PC-3 (cell line): ENCODE measurements around the gene PRKAR2B. TPM values are rescaled to one million over a fixed set of nuclear protein-coding genes. Genes with fewer than 3 reads are reported as not detected.

Experiments
- ATAC-seq: fragments of 200-7000 bp; cut with Tn5 transposase; 2 replicates; pipeline ENCODE4 v1.9.1; 2020; ENCODE audit warnings: mild to moderate bottlenecking, moderate library complexity
- BruUV-seq: library from RNA; stranded (reverse); fragments of 400-500 nt; replicated peaks from 2 replicates; lab custom pipeline; 2021; lab: Mats Ljungman, UMichigan
- CTCF ChIA-PET: fragments of 300-600 bp; sonication (Branson Sonifier 250); formaldehyde crosslinking; loops from one replicate; lab custom pipeline; 2022; ENCODE audit warnings: antibody characterized with exemption; lab: Charles Lee
- POLR2A ChIA-PET: fragments of 300-600 bp; sonication (Branson Sonifier 250); formaldehyde crosslinking; loops from one replicate; lab custom pipeline; 2022; ENCODE audit warnings: antibody characterized with exemption; ENCODE audit not compliant: unreplicated experiment; lab: Charles Lee
- DNase-seq: peaks from one replicate; pipeline ENCODE4 v3.0.0-alpha.2; 2015
- H2AFZ ChIP-seq: fragments of 300-600 bp; sonication (generic); 2 replicates; pipeline ENCODE4 v1.6.0; 2016; ENCODE audit warnings: antibody characterized with exemption, low read length
- H3F3A ChIP-seq: fragments of 300-600 bp; sonication (generic); one replicate; pipeline ENCODE4 v1.6.0; 2017; ENCODE audit warnings: antibody characterized with exemption, low read length, control low read depth, mild to moderate bottlenecking; ENCODE audit not compliant: unreplicated experiment
- H3K27ac ChIP-seq: fragments of 300-600 bp; sonication (generic); 2 replicates; pipeline ENCODE4 v1.5.1; 2016; ENCODE audit warnings: mild to moderate bottlenecking, low read length
- H3K27me3 ChIP-seq: fragments of 300-600 bp; sonication (generic); 2 replicates; pipeline ENCODE4 v1.6.1; 2016; ENCODE audit warnings: low read length, mixed read lengths
- H3K36me3 ChIP-seq: fragments of 300-600 bp; sonication (generic); 2 replicates; pipeline ENCODE4 v1.6.1; 2016; ENCODE audit warnings: low read depth, mixed run types, low read length, mixed read lengths
- H3K4me1 ChIP-seq: fragments of 300-600 bp; sonication (generic); 2 replicates; pipeline ENCODE4 v1.5.1; 2016; ENCODE audit warnings: low read length; ENCODE audit not compliant: insufficient read depth
- H3K4me2 ChIP-seq: fragments of 300-600 bp; sonication (generic); 2 replicates; pipeline ENCODE4 v1.6.0; 2016; ENCODE audit warnings: low read length
- H3K4me3 ChIP-seq: fragments of 300-600 bp; sonication (generic); 2 replicates; pipeline ENCODE4 v1.5.1; 2016; ENCODE audit warnings: mild to moderate bottlenecking, low read length, mixed read lengths
- H3K79me2 ChIP-seq: fragments of 300-600 bp; sonication (generic); 2 replicates; pipeline ENCODE4 v1.6.1; 2017; ENCODE audit warnings: low read length, mixed read lengths
- H3K9ac ChIP-seq: fragments of 300-600 bp; sonication (generic); 2 replicates; pipeline ENCODE4 v1.6.0; 2016; ENCODE audit warnings: mild to moderate bottlenecking, low read length
- H3K9me2 ChIP-seq: fragments of 300-600 bp; sonication (generic); replicated peaks from 2 replicates; pipeline ENCODE4 v1.6.1; 2016; ENCODE audit warnings: mixed run types, low read length, mixed read lengths
- H3K9me3 ChIP-seq: fragments of 300-600 bp; sonication (generic); 2 replicates; pipeline ENCODE4 v1.6.1; 2016; ENCODE audit warnings: low read length, mixed read lengths
- H4K20me1 ChIP-seq: fragments of 300-600 bp; sonication (generic); 2 replicates; pipeline ENCODE4 v1.6.1; 2016; ENCODE audit warnings: low read length, mixed read lengths
- CTCF ChIP-seq: fragments of 300-600 bp; sonication (generic); conservative IDR thresholded peaks from 2 replicates; pipeline ENCODE4 v1.5.1; 2017; ENCODE audit warnings: antibody characterized with exemption, low read depth, mild to moderate bottlenecking, low read length
- EZH2 ChIP-seq: fragments of 300-600 bp; sonication (generic); IDR thresholded peaks from one replicate; pipeline ENCODE4 v1.6.1; 2017; ENCODE audit warnings: antibody characterized with exemption, mild to moderate bottlenecking, low read length; ENCODE audit not compliant: unreplicated experiment
- EZH2phosphoT487 ChIP-seq: fragments of 300-600 bp; sonication (generic); IDR thresholded peaks from 2 replicates; pipeline ENCODE4 v1.6.1; 2018; ENCODE audit warnings: mild to moderate bottlenecking, antibody characterized with exemption, low read length, borderline replicate concordance
- intact Hi-C: fragments of 100-400 bp; cut with micrococcal nuclease; formaldehyde crosslinking; loops from 2 replicates; pipeline ENCODE4 v1.9.0; 2023
- total RNA-seq: library from RNA; depleted of rRNA; stranded (reverse); fragments of >200 nt; gene quantifications from 2 replicates; pipeline ENCODE4 v1.2.3, GENCODE V29; 2014

Gene PRKAR2B
- total RNA-seq, 1 experiment from 2014 or later, result 0.29 TPM

- H3K9me3 ChIP-seq, result no peaks in the 10 kb centered on the region
- no peaks in the 10 kb centered on the region for H3F3A ChIP-seq
- ChIA-PET CTCF (no interaction called here), POLR2A (no interaction called here)
- BruUV-seq, result no TSS peak
- no peaks in the 10 kb centered on the region for H3K79me2 ChIP-seq
- no peaks in the 10 kb centered on the region for H3K27me3 ChIP-seq
- DNase-seq, result no peak
- no peaks in the 10 kb centered on the region for H4K20me1 ChIP-seq
- no peak for TF ChIP-seq EZH2
- no peak for TF ChIP-seq CTCF
- TF ChIP-seq EZH2phosphoT487, result no peak
- intact Hi-C loops, result no loop called here
- no peak overlapping the region for H2AFZ ChIP-seq
- no peak for ATAC-seq
- no peak overlapping the region for H3K9ac ChIP-seq
- H3K4me2 ChIP-seq, result no peak overlapping the region
- H3K4me3 ChIP-seq, result no peak overlapping the region
- no peaks in the 10 kb centered on the region for H3K36me3 ChIP-seq
- no peaks in the 10 kb centered on the region for H3K4me1 ChIP-seq
- H3K9me2 ChIP-seq, result no peaks in the 10 kb centered on the region
- no peak overlapping the region for H3K27ac ChIP-seq
These were observed 36.6 kb upstream of the PRKAR2B start for GRCh38 chr7:107007892-107008287.

GRCh38 chr7:107009846-107010203, 34.7 kb upstream of the PRKAR2B start:
- H3K9ac ChIP-seq, result no peak overlapping the region
- no peaks in the 10 kb centered on the region for H3K4me1 ChIP-seq
- H3K79me2 ChIP-seq, result no peaks in the 10 kb centered on the region
- no peak for DNase-seq
- H3K9me3 ChIP-seq, result no peaks in the 10 kb centered on the region
- BruUV-seq, result no TSS peak
- POLR2A ChIA-PET, result no interaction called here
- TF ChIP-seq CTCF, result no peak
- no peak for TF ChIP-seq EZH2phosphoT487
- TF ChIP-seq EZH2, result no peak
- no peaks in the 10 kb centered on the region for H3K9me2 ChIP-seq
- intact Hi-C loops, result no loop called here
- no peak overlapping the region for H3K4me3 ChIP-seq
- H3K36me3 ChIP-seq, result no peaks in the 10 kb centered on the region
- H3F3A ChIP-seq, result no peaks in the 10 kb centered on the region
- no peak overlapping the region for H3K4me2 ChIP-seq
- peaks cover 4% of the 10 kb centered on the region; the same call in 1 of the 2 replicates for H3K27me3 ChIP-seq
- no peak overlapping the region for H3K27ac ChIP-seq
- CTCF ChIA-PET, result no interaction called here
- H4K20me1 ChIP-seq, result no peaks in the 10 kb centered on the region
- no peak for ATAC-seq
- no peak overlapping the region for H2AFZ ChIP-seq

GRCh38 chr7:107012691-107013090, 31.8 kb upstream of the PRKAR2B start:
- Histone ChIP-seq H3K9me3 (no peaks in the 10 kb centered on the region), H3K27me3 (peaks cover 20% of the 10 kb centered on the region), H2AFZ (no peak overlapping the region), H3K9ac (no peak overlapping the region), H3K9me2 (no peaks in the 10 kb centered on the region), H3K79me2 (no peaks in the 10 kb centered on the region), H3F3A (no peaks in the 10 kb centered on the region), H3K36me3 (no peaks in the 10 kb centered on the region), H3K4me2 (no peak overlapping the region), H3K4me1 (no peaks in the 10 kb centered on the region), H3K4me3 (no peak overlapping the region), H4K20me1 (no peaks in the 10 kb centered on the region), H3K27ac (no peak overlapping the region)
- ATAC-seq (no peak), DNase-seq (no peak)
- TF ChIP-seq EZH2, result no peak
- TF ChIP-seq CTCF, result no peak
- no peak for TF ChIP-seq EZH2phosphoT487
- no TSS peak for BruUV-seq
- CTCF ChIA-PET, result no interaction called here
- intact Hi-C loops, result no loop called here
- POLR2A ChIA-PET, result no interaction called here
